NT2/D1 (cell line): ENCODE results near the gene TNFSF10.

Experiments used
- DNase-seq: peaks from one replicate; pipeline ENCODE4 v3.0.0-alpha.2; 2011; ENCODE audit warnings: low read depth, low spot score
- H3K27me3 ChIP-seq: 2 replicates; pipeline ENCODE4 v1.6.0; 2011; ENCODE audit warnings: mild to moderate bottlenecking; ENCODE audit not compliant: insufficient read length, insufficient read depth
- H3K36me3 ChIP-seq: 2 replicates; pipeline ENCODE4 v1.6.1; 2011; ENCODE audit warnings: mild to moderate bottlenecking, low read length, mixed read lengths; ENCODE audit not compliant: insufficient read depth, insufficient read length
- H3K4me1 ChIP-seq: 2 replicates; pipeline ENCODE4 v1.5.1; 2011; ENCODE audit not compliant: insufficient read depth, insufficient read length
- H3K4me3 ChIP-seq: 2 replicates; pipeline ENCODE4 v1.5.1; 2011; ENCODE audit warnings: low read depth; ENCODE audit not compliant: insufficient read length
- H3K9ac ChIP-seq: 2 replicates; pipeline ENCODE4 v1.6.0; 2011; ENCODE audit warnings: low read depth; ENCODE audit not compliant: insufficient read length
- H3K9me3 ChIP-seq: 2 replicates; pipeline ENCODE4 v1.5.1; 2011; ENCODE audit warnings: mild to moderate bottlenecking, low read length; ENCODE audit not compliant: insufficient read depth
- SUZ12 ChIP-seq: IDR thresholded peaks from 2 replicates; pipeline ENCODE4 v1.6.1; 2011; ENCODE audit not compliant: insufficient read length, insufficient read depth; ENCODE audit errors: extremely low read depth
- YY1 ChIP-seq: IDR thresholded peaks from 2 replicates; pipeline ENCODE4 v1.6.1; 2011; ENCODE audit not compliant: insufficient read length, insufficient read depth
- ZNF274 ChIP-seq: IDR thresholded peaks from 2 replicates; pipeline ENCODE4 v1.6.1; 2011; ENCODE audit warnings: mild to moderate bottlenecking, low read depth, low read length

TNFSF10 gene

GRCh38 chr3:172551874-172552273 lies 28.6 kb upstream of the TNFSF10 start:
- Histone ChIP-seq H3K9ac (no peak overlapping the region), H3K4me1 (no peaks in the 10 kb centered on the region), H3K27me3 (no peaks in the 10 kb centered on the region), H3K36me3 (no peaks in the 10 kb centered on the region), H3K9me3 (no peaks in the 10 kb centered on the region), H3K4me3 (no peak overlapping the region)
- no peak for DNase-seq
- TF ChIP-seq YY1 (no peak), SUZ12 (no peak), ZNF274 (no peak)

GRCh38 chr3:172550347-172550943 lies 27.2 kb upstream of the TNFSF10 start:
- no peak overlapping the region for H3K4me3 ChIP-seq
- DNase-seq, result no peak
- no peaks in the 10 kb centered on the region for H3K9me3 ChIP-seq
- no peak overlapping the region for H3K9ac ChIP-seq
- no peaks in the 10 kb centered on the region for H3K27me3 ChIP-seq
- TF ChIP-seq ZNF274, result no peak
- no peak for TF ChIP-seq SUZ12
- TF ChIP-seq YY1, result no peak
- H3K4me1 ChIP-seq, result no peaks in the 10 kb centered on the region
- H3K36me3 ChIP-seq, result no peaks in the 10 kb centered on the region

GRCh38 chr3:172549144-172549543 lies 25.9 kb upstream of the TNFSF10 start:
- Histone ChIP-seq H3K36me3 (no peaks in the 10 kb centered on the region), H3K27me3 (no peaks in the 10 kb centered on the region), H3K9ac (no peak overlapping the region), H3K4me3 (no peak overlapping the region), H3K4me1 (no peaks in the 10 kb centered on the region), H3K9me3 (no peaks in the 10 kb centered on the region)
- no peak for TF ChIP-seq YY1
- DNase-seq, result no peak

GRCh38 chr3:172546628-172547214 lies 23.5 kb upstream of the TNFSF10 start:
- Histone ChIP-seq H3K4me3 (no peak overlapping the region), H3K36me3 (no peaks in the 10 kb centered on the region), H3K4me1 (no peaks in the 10 kb centered on the region), H3K9ac (no peak overlapping the region), H3K27me3 (no peaks in the 10 kb centered on the region), H3K9me3 (no peaks in the 10 kb centered on the region)
- no peak for TF ChIP-seq ZNF274
- TF ChIP-seq YY1, result no peak
- TF ChIP-seq SUZ12, result no peak
- no peak for DNase-seq

GRCh38 chr3:172546105-172546504 lies 22.9 kb upstream of the TNFSF10 start:
- no peaks in the 10 kb centered on the region for H3K27me3 ChIP-seq
- no peak overlapping the region for H3K9ac ChIP-seq
- no peaks in the 10 kb centered on the region for H3K9me3 ChIP-seq
- H3K36me3 ChIP-seq, result no peaks in the 10 kb centered on the region
- H3K4me3 ChIP-seq, result no peak overlapping the region
- DNase-seq, result no peak
- no peak for TF ChIP-seq ZNF274
- no peak for TF ChIP-seq SUZ12
- TF ChIP-seq YY1, result no peak
- no peaks in the 10 kb centered on the region for H3K4me1 ChIP-seq

GRCh38 chr3:172544404-172544803 lies 21.2 kb upstream of the TNFSF10 start:
- no peaks in the 10 kb centered on the region for H3K27me3 ChIP-seq
- no peaks in the 10 kb centered on the region for H3K9me3 ChIP-seq
- H3K9ac ChIP-seq, result no peak overlapping the region
- no peak overlapping the region for H3K4me3 ChIP-seq
- H3K36me3 ChIP-seq, result no peaks in the 10 kb centered on the region
- no peak for DNase-seq
- no peak for TF ChIP-seq ZNF274
- TF ChIP-seq YY1, result no peak
- no peak for TF ChIP-seq SUZ12
- H3K4me1 ChIP-seq, result no peaks in the 10 kb centered on the region

- no peaks in the 10 kb centered on the region for H3K9me3 ChIP-seq
- H3K4me1 ChIP-seq, result no peaks in the 10 kb centered on the region
- no peaks in the 10 kb centered on the region for H3K27me3 ChIP-seq
- H3K9ac ChIP-seq, result no peak overlapping the region
- no peaks in the 10 kb centered on the region for H3K36me3 ChIP-seq
- DNase-seq, result no peak
- H3K4me3 ChIP-seq, result no peak overlapping the region
- TF ChIP-seq ZNF274 (no peak), YY1 (no peak), SUZ12 (no peak)
These were observed 20.7 kb upstream of the TNFSF10 start for GRCh38 chr3:172543884-172544283.

GRCh38 chr3:172543419-172543818 lies 20.2 kb upstream of the TNFSF10 start:
- no peak for DNase-seq
- no peaks in the 10 kb centered on the region for H3K27me3 ChIP-seq
- no peak overlapping the region for H3K4me3 ChIP-seq
- no peaks in the 10 kb centered on the region for H3K4me1 ChIP-seq
- H3K36me3 ChIP-seq, result no peaks in the 10 kb centered on the region
- no peaks in the 10 kb centered on the region for H3K9me3 ChIP-seq
- TF ChIP-seq ZNF274 (no peak), SUZ12 (no peak), YY1 (no peak)
- H3K9ac ChIP-seq, result no peak overlapping the region
